ENCODE data around the gene PHEX. TPM values are rescaled to one million over a fixed set of nuclear protein-coding genes. Genes with fewer than 3 reads are reported as not detected.

PHEX gene
- total RNA-seq, 2 donors from 2014 or later = not detected

GRCh38 chrX:22041907-22042530 is 9.9 kb downstream of the PHEX start:
- no peak for TF ChIP-seq CTCF (IDR thresholded peaks at IDR 0.05)
- no peak overlapping the region for H3K27ac ChIP-seq
- H3K36me3 ChIP-seq = no peaks in the 10 kb centered on the region
- no peaks in the 10 kb centered on the region for H3K27me3 ChIP-seq
- no peak for DNase-seq (ENCODE audit: low spot score)
- H3K9me3 ChIP-seq = no peaks in the 10 kb centered on the region
- no peaks in the 10 kb centered on the region for H3K4me1 ChIP-seq
- no peak overlapping the region for H3K4me3 ChIP-seq

GRCh38 chrX:22043872-22044271 is 11.7 kb downstream of the PHEX start:
- TF ChIP-seq CTCF (IDR thresholded peaks at IDR 0.05) = no peak
- Histone ChIP-seq H3K4me1 (no peaks in the 10 kb centered on the region), H3K27me3 (no peaks in the 10 kb centered on the region), H3K27ac (no peak overlapping the region), H3K9me3 (no peaks in the 10 kb centered on the region), H3K4me3 (no peak overlapping the region), H3K36me3 (no peaks in the 10 kb centered on the region)
- DNase-seq (ENCODE audit: low spot score) = no peak

- Histone ChIP-seq H3K27ac (no peak overlapping the region), H3K4me3 (no peak overlapping the region), H3K9me3 (no peaks in the 10 kb centered on the region), H3K36me3 (no peaks in the 10 kb centered on the region), H3K27me3 (no peaks in the 10 kb centered on the region), H3K4me1 (no peaks in the 10 kb centered on the region)
- no peak for DNase-seq (ENCODE audit: low spot score)
- TF ChIP-seq CTCF (IDR thresholded peaks at IDR 0.05) = no peak
Measured at GRCh38 chrX:22047468-22047867, 15.3 kb downstream of the PHEX start.

- no peak overlapping the region for H3K4me3 ChIP-seq
- TF ChIP-seq CTCF (IDR thresholded peaks at IDR 0.05) = no peak
- no peaks in the 10 kb centered on the region for H3K9me3 ChIP-seq
- H3K27me3 ChIP-seq = no peaks in the 10 kb centered on the region
- H3K4me1 ChIP-seq = no peaks in the 10 kb centered on the region
- no peak for DNase-seq (ENCODE audit: low spot score)
- no peak overlapping the region for H3K27ac ChIP-seq
- no peaks in the 10 kb centered on the region for H3K36me3 ChIP-seq
Measured at GRCh38 chrX:22053481-22053880, 21.4 kb downstream of the PHEX start.

GRCh38 chrX:22056235-22056634 is 24.1 kb downstream of the PHEX start:
- H3K4me3 ChIP-seq = no peak overlapping the region
- H3K4me1 ChIP-seq = no peaks in the 10 kb centered on the region
- no peaks in the 10 kb centered on the region for H3K27me3 ChIP-seq
- no peaks in the 10 kb centered on the region for H3K36me3 ChIP-seq
- no peaks in the 10 kb centered on the region for H3K9me3 ChIP-seq
- TF ChIP-seq CTCF (IDR thresholded peaks at IDR 0.05) = no peak
- DNase-seq (ENCODE audit: low spot score) = no peak
- no peak overlapping the region for H3K27ac ChIP-seq

- H3K9me3 ChIP-seq = no peaks in the 10 kb centered on the region
- no peaks in the 10 kb centered on the region for H3K4me1 ChIP-seq
- no peak for TF ChIP-seq CTCF (IDR thresholded peaks at IDR 0.05)
- DNase-seq (ENCODE audit: low spot score) = no peak
- H3K27me3 ChIP-seq = no peaks in the 10 kb centered on the region
- H3K4me3 ChIP-seq = no peak overlapping the region
- no peaks in the 10 kb centered on the region for H3K36me3 ChIP-seq
- no peak overlapping the region for H3K27ac ChIP-seq
Measured at GRCh38 chrX:22057667-22058066, 25.5 kb downstream of the PHEX start.

Data from right atrium auricular region (tissue), 2 donors.